IPS-18c (cell line): ENCODE results near the gene KBTBD3.
A peak's percentile ranks its signal among the peaks of the same experiment; 100 is the strongest.
"Not testable (repeated sequence)": the region's sequence is repeated elsewhere in the genome, so short reads cannot be mapped to it uniquely, and the experiment has no call there.

Source experiments
- H3K4me3 ChIP-seq: 2 replicates; pipeline ENCODE4 v1.7.0; 2013; ENCODE audit warnings: low read depth, mild to moderate bottlenecking, low read length, moderate library complexity; ENCODE audit not compliant: insufficient read depth
- H3K9me3 ChIP-seq: one replicate; pipeline ENCODE4 v1.6.1; 2013; ENCODE audit warnings: mild to moderate bottlenecking, low read length, moderate library complexity; ENCODE audit not compliant: control insufficient read depth, insufficient read depth

Gene KBTBD3

DNA sequence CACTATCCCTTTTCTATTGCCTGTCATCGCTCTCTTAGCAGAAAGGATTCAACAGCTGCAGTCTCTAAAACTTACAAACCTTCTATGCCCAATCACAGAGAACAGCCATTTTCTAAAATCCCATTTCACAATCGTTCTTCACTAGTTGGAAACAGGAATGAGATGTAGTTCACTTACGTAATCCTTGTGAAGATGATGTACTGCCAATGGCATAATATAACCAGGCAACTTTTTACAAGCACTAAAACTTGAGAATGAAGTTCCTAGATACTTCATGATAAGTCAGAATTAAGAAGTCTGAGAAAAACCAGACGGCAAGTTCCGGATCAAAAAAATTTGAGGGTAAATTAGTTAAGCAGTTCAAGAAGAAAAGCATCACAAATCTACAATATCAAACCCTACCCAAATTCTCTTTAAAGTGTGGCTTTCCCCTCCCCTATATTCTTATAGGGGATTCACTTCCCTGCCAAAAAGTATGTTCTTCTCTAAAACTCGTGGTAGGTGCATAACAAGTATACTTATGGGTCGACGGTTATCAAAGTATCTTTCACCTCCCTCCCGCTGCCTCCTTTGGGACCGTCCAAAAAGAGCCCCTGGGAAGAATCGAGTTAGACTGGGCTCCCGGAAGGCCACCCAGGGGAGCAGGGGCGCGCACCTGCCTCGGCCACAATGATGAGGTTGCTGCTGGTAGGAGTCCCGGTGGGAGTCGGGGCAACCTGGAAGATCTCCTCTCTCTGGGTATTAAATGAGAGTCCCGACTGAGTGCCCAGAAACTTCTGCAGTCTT, 55.8 kb downstream of the KBTBD3 start:
- H3K4me3 ChIP-seq, result peak overlapping the region; percentile 86
- H3K9me3 ChIP-seq, result no peaks in the 10 kb centered on the region

DNA sequence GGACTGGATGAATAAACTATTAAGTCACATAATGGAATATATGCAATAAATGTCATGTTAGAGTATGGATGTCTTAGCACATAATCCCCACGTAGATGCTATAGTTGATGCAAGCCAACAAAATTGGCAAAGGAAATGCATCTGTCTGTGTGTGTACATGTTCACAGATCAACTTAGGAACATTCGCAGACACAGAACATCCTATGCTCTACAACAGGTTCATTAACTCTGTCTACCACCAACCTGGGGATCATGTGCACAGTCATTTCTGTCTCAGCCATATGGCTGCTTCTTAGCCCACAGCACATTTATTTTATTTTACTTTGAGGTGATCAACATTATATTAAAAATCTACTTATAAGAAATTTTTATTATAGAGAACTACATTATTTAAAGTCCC, 60.1 kb downstream of the KBTBD3 start:
- Histone ChIP-seq H3K4me3 (no peak overlapping the region), H3K9me3 (no peaks in the 10 kb centered on the region)

DNA sequence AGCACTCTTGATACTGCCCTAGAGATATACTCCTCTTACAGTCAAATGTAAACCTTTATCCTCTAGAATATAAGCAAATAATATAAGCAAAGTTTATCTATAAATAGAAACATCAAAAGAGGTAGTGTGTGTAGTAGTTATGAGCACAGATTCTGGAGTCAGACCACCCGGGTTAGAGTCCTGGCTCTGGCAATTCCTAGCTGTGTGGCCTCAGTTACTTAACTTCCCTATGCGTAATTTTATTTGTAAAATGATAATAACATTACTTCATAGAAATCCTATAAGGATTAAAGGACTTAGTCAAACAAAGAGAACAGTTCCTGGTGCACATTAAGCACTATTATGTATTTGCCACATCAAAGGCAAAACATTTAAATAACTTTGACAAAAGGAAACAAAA, 62.1 kb downstream of the KBTBD3 start:
- no peak overlapping the region for H3K4me3 ChIP-seq
- no peaks in the 10 kb centered on the region for H3K9me3 ChIP-seq

DNA sequence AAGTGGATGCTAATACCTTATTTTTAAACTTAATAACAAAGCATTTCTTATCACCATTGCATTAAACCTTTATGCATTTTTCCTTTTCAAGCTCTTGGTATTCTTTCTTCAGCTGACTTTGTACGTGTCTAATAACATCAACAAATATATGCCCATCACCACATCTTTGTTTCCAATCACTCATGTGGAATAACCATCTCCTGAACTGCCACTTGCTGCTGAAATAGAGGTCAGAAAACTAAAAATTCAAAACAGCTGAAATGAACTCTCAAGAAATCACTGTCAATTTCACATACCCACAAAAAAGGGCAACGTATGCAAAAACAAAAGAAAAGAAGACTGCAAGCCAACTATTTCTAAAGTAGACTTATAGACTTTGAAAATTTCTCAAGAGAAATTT, 62.5 kb downstream of the KBTBD3 start:
- Histone ChIP-seq H3K4me3 (no peak overlapping the region), H3K9me3 (no peaks in the 10 kb centered on the region)

- H3K9me3 ChIP-seq, result no peaks in the 10 kb centered on the region
- no peak overlapping the region for H3K4me3 ChIP-seq
These were observed 63.1 kb downstream of the KBTBD3 start for GRCh38 chr11:106014035-106014434.

GRCh38 chr11:106012744-106013143, 64.4 kb downstream of the KBTBD3 start:
- Histone ChIP-seq H3K4me3 (no peak overlapping the region), H3K9me3 (no peaks in the 10 kb centered on the region)

- H3K9me3 ChIP-seq, result no peaks in the 10 kb centered on the region
These were observed 65.7 kb downstream of the KBTBD3 start for GRCh38 chr11:106011481-106011880.

GRCh38 chr11:106003094-106003493, 74.1 kb downstream of the KBTBD3 start:
- not testable (repeated sequence) for H3K4me3 ChIP-seq, H3K9me3 ChIP-seq

More at GRCh38 chr11:106011481-106011880, 65.7 kb downstream of the KBTBD3 start:
- H3K4me3 ChIP-seq, result no peak overlapping the region

DNA sequence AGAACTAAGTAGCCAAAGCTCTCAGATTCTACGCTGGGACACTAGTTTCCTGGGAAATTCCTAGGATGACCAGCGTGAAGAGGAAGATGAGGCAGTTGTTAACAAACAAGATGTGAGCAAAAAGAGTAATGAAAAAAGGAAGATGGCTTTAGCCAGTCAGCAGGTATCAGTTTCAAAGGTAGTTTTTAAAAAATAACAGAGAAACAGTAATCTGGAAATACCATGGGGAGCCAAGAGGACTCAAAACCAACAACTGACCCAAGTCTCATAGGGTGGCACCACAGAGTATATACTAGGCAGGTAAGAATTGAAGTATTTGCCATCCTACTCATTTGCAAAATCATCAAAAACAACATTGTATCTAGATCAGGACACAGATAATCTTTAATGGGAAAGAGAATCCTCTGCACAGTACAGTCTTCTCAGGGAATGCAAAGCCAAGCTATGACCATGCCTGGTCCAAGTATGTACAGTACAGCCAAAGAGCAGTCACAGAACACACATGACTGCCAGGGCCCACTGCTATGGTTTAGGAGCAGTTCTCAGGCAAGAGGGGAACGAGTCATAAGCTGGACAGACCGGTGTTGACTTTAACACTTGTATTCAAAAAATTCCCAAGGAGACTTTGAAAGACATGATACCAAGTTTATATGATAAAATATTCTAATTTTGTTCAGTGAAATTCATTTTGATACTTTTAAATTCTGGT, 75.7 kb downstream of the KBTBD3 start:
- peaks cover 6% of the 10 kb centered on the region for H3K9me3 ChIP-seq
- no peak overlapping the region for H3K4me3 ChIP-seq
